Neural progenitor cell (in vitro differentiated cells): Measurements from ENCODE around the gene HPD. TPM values are rescaled to one million over a fixed set of nuclear protein-coding genes. Genes with fewer than 3 reads are reported as not detected.

Source experiments
- DNase-seq: peaks from one replicate; pipeline ENCODE4 v3.0.0-alpha.2; 2016; ENCODE audit warnings: low spot score
- H2AFZ ChIP-seq: fragments of 200-600 bp; sonication (generic); replicated peaks from 2 replicates; pipeline ENCODE4 v1.6.1; 2016; ENCODE audit warnings: antibody characterized with exemption
- H3F3A ChIP-seq: fragments of 200-600 bp; sonication (generic); 2 replicates; pipeline ENCODE4 v1.6.1; 2016; ENCODE audit warnings: antibody characterized with exemption, low read depth
- H3K27ac ChIP-seq: fragments of 200-600 bp; sonication (generic); 2 replicates; pipeline ENCODE4 v1.5.1; 2016; ENCODE audit warnings: mild to moderate bottlenecking
- H3K27me3 ChIP-seq: fragments of 200-600 bp; sonication (generic); 2 replicates; pipeline ENCODE4 v1.6.1; 2016; ENCODE audit warnings: mild to moderate bottlenecking, moderate library complexity
- H3K36me3 ChIP-seq: fragments of 200-600 bp; sonication (generic); 2 replicates; pipeline ENCODE4 v1.5.1; 2016
- H3K4me1 ChIP-seq: fragments of 200-600 bp; sonication (generic); 2 replicates; pipeline ENCODE4 v1.6.1; 2016; ENCODE audit warnings: mixed run types
- H3K4me2 ChIP-seq: fragments of 200-600 bp; sonication (generic); 2 replicates; pipeline ENCODE4 v1.6.1; 2016
- H3K4me3 ChIP-seq: fragments of 200-600 bp; sonication (generic); 2 replicates; pipeline ENCODE4 v1.5.1; 2016
- H3K79me2 ChIP-seq: fragments of 200-600 bp; sonication (generic); 2 replicates; pipeline ENCODE4 v1.6.1; 2016; ENCODE audit warnings: low read depth
- H3K9ac ChIP-seq: fragments of 200-600 bp; sonication (generic); 2 replicates; pipeline ENCODE4 v1.6.1; 2016
- H3K9me3 ChIP-seq: fragments of 200-600 bp; sonication (generic); 2 replicates; pipeline ENCODE4 v1.5.1; 2016; ENCODE audit warnings: low read depth
- H4K20me1 ChIP-seq: fragments of 200-600 bp; sonication (generic); 2 replicates; pipeline ENCODE4 v1.6.1; 2016; ENCODE audit warnings: low read depth
- H3K27ac Mint-ChIP-seq: 3 replicates; pipeline ENCODE4 v1.8.0; 2021; ENCODE audit warnings: mixed read lengths
- H3K27me3 Mint-ChIP-seq: 2 replicates; pipeline ENCODE4 v1.8.0; 2022; ENCODE audit warnings: low read depth, mild to moderate bottlenecking, inconsistent platforms, moderate library complexity, mixed read lengths; ENCODE audit not compliant: insufficient read depth
- H3K36me3 Mint-ChIP-seq: 3 replicates; pipeline ENCODE4 v1.8.0; 2021; ENCODE audit warnings: mixed read lengths
- H3K4me1 Mint-ChIP-seq: 3 replicates; pipeline ENCODE4 v1.8.0; 2021; ENCODE audit warnings: mixed read lengths
- H3K4me3 Mint-ChIP-seq: 3 replicates; pipeline ENCODE4 v1.8.0; 2021; ENCODE audit warnings: mild to moderate bottlenecking, moderate library complexity, mixed read lengths
- H3K9me3 Mint-ChIP-seq: 3 replicates; pipeline ENCODE4 v1.8.0; 2020; ENCODE audit warnings: mixed read lengths
- CTCF ChIP-seq: fragments of 200-600 bp; sonication (generic); IDR thresholded peaks from 2 replicates; pipeline ENCODE4 v1.5.1; 2017; ENCODE audit warnings: antibody characterized with exemption, mild to moderate bottlenecking
- EZH2 ChIP-seq: fragments of 200-600 bp; sonication (generic); IDR thresholded peaks from 2 replicates; pipeline ENCODE4 v1.6.1; 2017; ENCODE audit warnings: antibody characterized with exemption, mild to moderate bottlenecking, moderate library complexity
- EZH2phosphoT487 ChIP-seq: fragments of 200-600 bp; sonication (generic); IDR thresholded peaks from 2 replicates; pipeline ENCODE4 v1.6.1; 2017; ENCODE audit warnings: antibody characterized with exemption
- total RNA-seq: library from RNA; depleted of rRNA; stranded (reverse); fragments of >200 nt; gene quantifications from 2 replicates; pipeline ENCODE4 v1.2.3, GENCODE V29; 2015; ENCODE audit warnings: low replicate concordance

Gene HPD
- total RNA-seq, 1 donor from 2014 or later, result not detected

GRCh38 chr12:121831571-121832245 is 27.0 kb downstream of the HPD start:
- Mint-ChIP-seq H3K4me3 (no peak overlapping the region), H3K4me1 (no peaks in the 10 kb centered on the region), H3K27ac (no peak overlapping the region), H3K36me3 (peaks cover 21% of the 10 kb centered on the region), H3K9me3 (no peaks in the 10 kb centered on the region), H3K27me3 (peaks cover 2% of the 10 kb centered on the region)
- Histone ChIP-seq H3K9me3 (no peaks in the 10 kb centered on the region), H3K4me3 (no peak overlapping the region), H3K4me1 (no peaks in the 10 kb centered on the region), H3K9ac (no peak overlapping the region), H3F3A (no peaks in the 10 kb centered on the region), H3K4me2 (no peak overlapping the region), H3K27ac (no peak overlapping the region), H3K27me3 (no peaks in the 10 kb centered on the region), H3K36me3 (no peaks in the 10 kb centered on the region), H4K20me1 (no peaks in the 10 kb centered on the region), H2AFZ (no peak overlapping the region), H3K79me2 (no peaks in the 10 kb centered on the region)
- no peak for TF ChIP-seq EZH2phosphoT487
- TF ChIP-seq CTCF, result no peak
- TF ChIP-seq EZH2, result no peak
- no peak for DNase-seq

- H3K9ac ChIP-seq, result no peak overlapping the region
- H3K4me2 ChIP-seq, result no peak overlapping the region
- no peaks in the 10 kb centered on the region for H3K79me2 ChIP-seq
- H3K27me3 ChIP-seq, result no peaks in the 10 kb centered on the region
- TF ChIP-seq EZH2phosphoT487 (no peak), EZH2 (no peak), CTCF (no peak)
- H3K36me3 Mint-ChIP-seq, result peaks cover 27% of the 10 kb centered on the region
- no peaks in the 10 kb centered on the region for H3K9me3 ChIP-seq
- no peak overlapping the region for H3K4me3 ChIP-seq
- no peak overlapping the region for H3K27ac ChIP-seq
- no peaks in the 10 kb centered on the region for H3K4me1 ChIP-seq
- peaks cover 7% of the 10 kb centered on the region for H3K27me3 Mint-ChIP-seq
- no peak for DNase-seq
- H3K27ac Mint-ChIP-seq, result peak overlapping the region; percentile 1
- H3F3A ChIP-seq, result no peaks in the 10 kb centered on the region
- no peaks in the 10 kb centered on the region for H3K4me1 Mint-ChIP-seq
- H3K4me3 Mint-ChIP-seq, result no peak overlapping the region
- no peaks in the 10 kb centered on the region for H4K20me1 ChIP-seq
- no peaks in the 10 kb centered on the region for H3K36me3 ChIP-seq
- no peaks in the 10 kb centered on the region for H3K9me3 Mint-ChIP-seq
- no peak overlapping the region for H2AFZ ChIP-seq
Measured at GRCh38 chr12:121830588-121831265, 27.9 kb downstream of the HPD start.

GRCh38 chr12:121830134-121830533 is 28.5 kb downstream of the HPD start:
- no peaks in the 10 kb centered on the region for H3K4me1 ChIP-seq
- H3K9ac ChIP-seq, result no peak overlapping the region
- Mint-ChIP-seq H3K27me3 (peaks cover 5% of the 10 kb centered on the region), H3K27ac (peak overlapping the region; percentile 57), H3K9me3 (no peaks in the 10 kb centered on the region), H3K4me3 (no peak overlapping the region), H3K4me1 (no peaks in the 10 kb centered on the region), H3K36me3 (peaks cover 27% of the 10 kb centered on the region)
- no peak overlapping the region for H3K27ac ChIP-seq
- no peak overlapping the region for H3K4me2 ChIP-seq
- no peak for DNase-seq
- no peaks in the 10 kb centered on the region for H3K9me3 ChIP-seq
- TF ChIP-seq EZH2 (no peak), EZH2phosphoT487 (no peak), CTCF (no peak)
- no peaks in the 10 kb centered on the region for H3K27me3 ChIP-seq
- no peaks in the 10 kb centered on the region for H3F3A ChIP-seq
- no peak overlapping the region for H3K4me3 ChIP-seq
- no peaks in the 10 kb centered on the region for H3K36me3 ChIP-seq
- no peaks in the 10 kb centered on the region for H4K20me1 ChIP-seq
- no peak overlapping the region for H2AFZ ChIP-seq
- H3K79me2 ChIP-seq, result no peaks in the 10 kb centered on the region
